ENCODE measurements around the gene GHRH.
A peak's percentile ranks its signal among the peaks of the same experiment; 100 is the strongest.

GHRH gene

GRCh38 chr20:37290158-37290810, 28.7 kb upstream of the GHRH start:
- DNase-seq: no peak

GRCh38 chr20:37288091-37288490, 26.5 kb upstream of the GHRH start:
- DNase-seq: no peak

- DNase-seq: no peak
These were observed 24.2 kb upstream of the GHRH start for GRCh38 chr20:37285664-37286374.

GRCh38 chr20:37284691-37285161, 23.1 kb upstream of the GHRH start:
- DNase-seq: no peak

GRCh38 chr20:37283530-37284195, 22.0 kb upstream of the GHRH start:
- DNase-seq: no peak

- no peak for DNase-seq
These were observed 20.9 kb upstream of the GHRH start for GRCh38 chr20:37282556-37282955.

GRCh38 chr20:37280403-37280802, 18.8 kb upstream of the GHRH start:
- DNase-seq: no peak

- no peak for DNase-seq
These were observed 18.2 kb upstream of the GHRH start for GRCh38 chr20:37279820-37280219.

- DNase-seq: no peak
These were observed 17.5 kb upstream of the GHRH start for GRCh38 chr20:37278966-37279590.

GRCh38 chr20:37277253-37277593, 15.6 kb upstream of the GHRH start:
- no peak for DNase-seq

GRCh38 chr20:37276494-37277252, 15.1 kb upstream of the GHRH start:
- DNase-seq: no peak

- DNase-seq: no peak
These were observed 13.4 kb upstream of the GHRH start for GRCh38 chr20:37274851-37275524.

- DNase-seq: no peak
These were observed 12.4 kb upstream of the GHRH start for GRCh38 chr20:37273988-37274387.

GRCh38 chr20:37271421-37271768, 9.8 kb upstream of the GHRH start:
- no peak for DNase-seq

- DNase-seq: peak; percentile 32
These were observed 9.2 kb upstream of the GHRH start for GRCh38 chr20:37270576-37271420.

GRCh38 chr20:37267667-37268313, 6.2 kb upstream of the GHRH start:
- no peak for DNase-seq

GRCh38 chr20:37266940-37267666, 5.5 kb upstream of the GHRH start:
- no peak for DNase-seq

GRCh38 chr20:37265152-37265551, 3.5 kb upstream of the GHRH start:
- DNase-seq: no peak

- DNase-seq: no peak
These were observed 2.1 kb upstream of the GHRH start for GRCh38 chr20:37263686-37264085.

- no peak for DNase-seq
These were observed 891 bp upstream of the GHRH start for GRCh38 chr20:37262505-37262904.

Measured in hematopoietic multipotent progenitor cell treated with erythropoietin and hydrocortisone succinate and interleukin-3 and kit ligand, for 8 days (in vitro differentiated cells).